Endodermal cell (in vitro differentiated cells): ENCODE results near the gene PCDH18. TPM values are rescaled to one million over a fixed set of nuclear protein-coding genes. Genes with fewer than 3 reads are reported as not detected.

Experiments used
- DNase-seq: peaks from one replicate; pipeline ENCODE4 v3.0.0-alpha.2; 2017
- H3K27ac ChIP-seq: 2 replicates; pipeline ENCODE4 v1.5.1; 2013; ENCODE audit warnings: mild to moderate bottlenecking, low read depth, low read length, moderate library complexity
- H3K27me3 ChIP-seq: 2 replicates; pipeline ENCODE4 v1.6.1; 2013; ENCODE audit warnings: mild to moderate bottlenecking, low read length, moderate library complexity; ENCODE audit not compliant: insufficient read depth, control insufficient read depth, poor library complexity, severe bottlenecking
- H3K36me3 ChIP-seq: 2 replicates; pipeline ENCODE4 v1.7.0; 2013; ENCODE audit warnings: mild to moderate bottlenecking, low read length, moderate library complexity; ENCODE audit not compliant: control insufficient read depth, insufficient read depth
- H3K4me1 ChIP-seq: one replicate; pipeline ENCODE4 v1.7.0; 2013; ENCODE audit warnings: low read length; ENCODE audit not compliant: control insufficient read depth, insufficient read depth
- H3K4me3 ChIP-seq: 2 replicates; pipeline ENCODE4 v1.5.1; 2013; ENCODE audit warnings: mild to moderate bottlenecking, low read length, moderate library complexity
- H3K9ac ChIP-seq: 2 replicates; pipeline ENCODE4 v1.6.1; 2013; ENCODE audit warnings: mild to moderate bottlenecking, low read length, moderate library complexity; ENCODE audit not compliant: poor library complexity, severe bottlenecking; ENCODE audit errors: extremely low read depth
- H3K9me3 ChIP-seq: 2 replicates; pipeline ENCODE4 v1.6.1; 2013; ENCODE audit warnings: mild to moderate bottlenecking, low read length, moderate library complexity; ENCODE audit not compliant: control insufficient read depth
- H3K27ac Mint-ChIP-seq: 2 replicates; pipeline ENCODE4 v1.8.0; 2020; ENCODE audit warnings: mixed read lengths
- H3K27me3 Mint-ChIP-seq: 2 replicates; pipeline ENCODE4 v1.8.0; 2021; ENCODE audit warnings: mild to moderate bottlenecking, mixed read lengths; ENCODE audit not compliant: insufficient read depth
- H3K36me3 Mint-ChIP-seq: 2 replicates; pipeline ENCODE4 v1.8.0; 2020; ENCODE audit warnings: low read depth, mixed read lengths
- H3K4me1 Mint-ChIP-seq: 2 replicates; pipeline ENCODE4 v1.8.0; 2020; ENCODE audit warnings: mixed read lengths
- H3K4me3 Mint-ChIP-seq: 2 replicates; pipeline ENCODE4 v1.8.0; 2020; ENCODE audit warnings: mild to moderate bottlenecking, moderate library complexity, mixed read lengths
- H3K9me3 Mint-ChIP-seq: 2 replicates; pipeline ENCODE4 v1.8.0; 2020; ENCODE audit warnings: mild to moderate bottlenecking, mixed read lengths
- WGBS, 2 experiments: methylation state at CpG; one replicate each; pipeline versions ENCODE4 v1.1.5 to v1.1.7; 2013; ENCODE audit warnings: missing lambda C conversion rate in 2 of 2, mixed read lengths in 1 of 2; ENCODE audit not compliant: insufficient coverage in 1 of 2, insufficient read length in 1 of 2; 5-methylcytosine and 5-hydroxymethylcytosine counted together
- total RNA-seq, 2 donors: library from RNA; stranded (reverse); fragmentation: NEBNext Ultra II Directional in 1 of 2; extraction: Animal tissue kit (Norgen Biotek cat#: 25700) in 1 of 2; gene quantifications; 2 replicates in 1 of 2; 3 replicates in 1 of 2; pipeline ENCODE4 v1.2.1, GENCODE V29; 2021
- TF ChIP-seq, protein P1 (sequence below): fragments of 200-600 bp; sonication (generic); conservative IDR thresholded peaks from 2 replicates; pipeline ENCODE4 v1.5.0; 2021; ENCODE audit warnings: antibody characterized with exemption, mild to moderate bottlenecking

Gene PCDH18
- total RNA-seq, 2 donors from 2014 or later, result 8.1 to 9.2 TPM

DNA sequence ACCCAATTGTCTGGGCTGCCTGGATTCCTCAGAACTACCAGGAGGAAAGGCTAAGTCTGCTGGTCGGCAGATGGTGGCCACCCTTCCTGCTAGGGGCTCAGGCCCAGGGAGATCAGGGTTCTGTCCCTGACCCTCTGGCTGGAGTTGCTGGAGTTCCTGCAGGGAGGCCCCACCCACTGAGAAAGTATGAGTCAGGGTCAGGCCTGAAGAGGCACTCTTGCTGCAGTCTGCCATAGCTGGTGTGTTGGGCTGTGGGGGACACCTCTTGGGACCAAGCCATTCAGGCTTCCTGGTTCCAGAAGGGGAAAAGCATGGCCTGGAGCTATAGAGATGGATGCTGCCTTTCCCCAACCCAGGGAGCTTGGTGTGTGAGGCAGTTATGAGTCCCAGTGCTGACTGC is 40.4 kb upstream of the PCDH18 start:
- Histone ChIP-seq H3K27ac (no peak overlapping the region), H3K4me3 (no peak overlapping the region), H3K4me1 (peaks cover 3% of the 10 kb centered on the region), H3K9me3 (no peaks in the 10 kb centered on the region), H3K27me3 (no peaks in the 10 kb centered on the region), H3K9ac (no peak overlapping the region), H3K36me3 (no peaks in the 10 kb centered on the region)
- no peak overlapping the region for H3K27ac Mint-ChIP-seq
- 83 to 94% methylated on average over 1 of the region's 1 CpG for WGBS, 2 experiments
- H3K4me1 Mint-ChIP-seq, result peaks cover 9% of the 10 kb centered on the region
- H3K4me3 Mint-ChIP-seq, result no peak overlapping the region
- no peaks in the 10 kb centered on the region for H3K27me3 Mint-ChIP-seq
- no peaks in the 10 kb centered on the region for H3K9me3 Mint-ChIP-seq
- H3K36me3 Mint-ChIP-seq, result no peaks in the 10 kb centered on the region
- no peak for DNase-seq
- TF ChIP-seq, protein P1, sequence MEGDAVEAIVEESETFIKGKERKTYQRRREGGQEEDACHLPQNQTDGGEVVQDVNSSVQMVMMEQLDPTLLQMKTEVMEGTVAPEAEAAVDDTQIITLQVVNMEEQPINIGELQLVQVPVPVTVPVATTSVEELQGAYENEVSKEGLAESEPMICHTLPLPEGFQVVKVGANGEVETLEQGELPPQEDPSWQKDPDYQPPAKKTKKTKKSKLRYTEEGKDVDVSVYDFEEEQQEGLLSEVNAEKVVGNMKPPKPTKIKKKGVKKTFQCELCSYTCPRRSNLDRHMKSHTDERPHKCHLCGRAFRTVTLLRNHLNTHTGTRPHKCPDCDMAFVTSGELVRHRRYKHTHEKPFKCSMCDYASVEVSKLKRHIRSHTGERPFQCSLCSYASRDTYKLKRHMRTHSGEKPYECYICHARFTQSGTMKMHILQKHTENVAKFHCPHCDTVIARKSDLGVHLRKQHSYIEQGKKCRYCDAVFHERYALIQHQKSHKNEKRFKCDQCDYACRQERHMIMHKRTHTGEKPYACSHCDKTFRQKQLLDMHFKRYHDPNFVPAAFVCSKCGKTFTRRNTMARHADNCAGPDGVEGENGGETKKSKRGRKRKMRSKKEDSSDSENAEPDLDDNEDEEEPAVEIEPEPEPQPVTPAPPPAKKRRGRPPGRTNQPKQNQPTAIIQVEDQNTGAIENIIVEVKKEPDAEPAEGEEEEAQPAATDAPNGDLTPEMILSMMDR, result no peak

DNA sequence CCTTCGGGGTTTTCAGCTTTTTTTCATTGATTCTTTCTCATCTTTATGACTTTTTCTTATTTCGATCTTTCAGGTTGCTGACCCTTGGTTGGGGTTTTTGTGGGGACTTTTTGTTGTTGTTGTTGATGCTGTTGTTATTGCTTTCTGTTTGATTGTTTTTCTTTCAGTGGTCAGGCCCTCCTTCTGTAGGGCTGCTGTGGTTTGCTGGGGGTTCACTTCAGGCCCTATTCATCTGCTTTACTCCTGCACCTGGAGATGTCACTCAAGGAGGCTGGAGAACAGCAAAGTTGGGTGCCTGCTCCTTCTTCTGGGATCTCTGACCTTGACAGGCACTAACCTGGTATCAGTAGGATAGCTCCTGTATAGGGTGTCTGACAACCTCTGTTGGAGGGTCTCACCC is 39.9 kb upstream of the PCDH18 start:
- no peaks in the 10 kb centered on the region for H3K9me3 ChIP-seq
- DNase-seq, result no peak
- H3K36me3 ChIP-seq, result no peaks in the 10 kb centered on the region
- H3K9ac ChIP-seq, result no peak overlapping the region
- Mint-ChIP-seq H3K4me1 (peaks cover 4% of the 10 kb centered on the region), H3K27me3 (no peaks in the 10 kb centered on the region), H3K4me3 (no peak overlapping the region), H3K27ac (no peak overlapping the region), H3K36me3 (no peaks in the 10 kb centered on the region), H3K9me3 (no peaks in the 10 kb centered on the region)
- no peak overlapping the region for H3K4me3 ChIP-seq
- H3K27me3 ChIP-seq, result no peaks in the 10 kb centered on the region
- WGBS, 2 experiments, result 100% methylated on average over 2 of the region's 2 CpGs; no CpG with 5 or more reads in 1 of the 2 experiments
- peaks cover 3% of the 10 kb centered on the region for H3K4me1 ChIP-seq
- no peak overlapping the region for H3K27ac ChIP-seq
- TF ChIP-seq, protein P1, result no peak

GRCh38 chr4:137559801-137560200 is 27.5 kb upstream of the PCDH18 start:
- no peaks in the 10 kb centered on the region for H3K36me3 ChIP-seq
- H3K9me3 ChIP-seq, result no peaks in the 10 kb centered on the region
- Mint-ChIP-seq H3K27ac (no peak overlapping the region), H3K9me3 (no peaks in the 10 kb centered on the region), H3K4me1 (no peaks in the 10 kb centered on the region), H3K36me3 (no peaks in the 10 kb centered on the region), H3K4me3 (no peak overlapping the region), H3K27me3 (no peaks in the 10 kb centered on the region)
- no peak overlapping the region for H3K27ac ChIP-seq
- H3K9ac ChIP-seq, result no peak overlapping the region
- no peak overlapping the region for H3K4me3 ChIP-seq
- WGBS, 2 experiments, result 93% methylated on average over 1 of the region's 1 CpG; no CpG with 5 or more reads in 1 of the 2 experiments
- no peaks in the 10 kb centered on the region for H3K4me1 ChIP-seq
- no peak for DNase-seq
- H3K27me3 ChIP-seq, result no peaks in the 10 kb centered on the region
- TF ChIP-seq, protein P1, result no peak
